ENCODE measurements around the gene SLC25A47. TPM values are rescaled to one million over a fixed set of nuclear protein-coding genes. Genes with fewer than 3 reads are reported as not detected.

SLC25A47 gene
- polyA plus RNA-seq, 3 donors, result not detected

DNA sequence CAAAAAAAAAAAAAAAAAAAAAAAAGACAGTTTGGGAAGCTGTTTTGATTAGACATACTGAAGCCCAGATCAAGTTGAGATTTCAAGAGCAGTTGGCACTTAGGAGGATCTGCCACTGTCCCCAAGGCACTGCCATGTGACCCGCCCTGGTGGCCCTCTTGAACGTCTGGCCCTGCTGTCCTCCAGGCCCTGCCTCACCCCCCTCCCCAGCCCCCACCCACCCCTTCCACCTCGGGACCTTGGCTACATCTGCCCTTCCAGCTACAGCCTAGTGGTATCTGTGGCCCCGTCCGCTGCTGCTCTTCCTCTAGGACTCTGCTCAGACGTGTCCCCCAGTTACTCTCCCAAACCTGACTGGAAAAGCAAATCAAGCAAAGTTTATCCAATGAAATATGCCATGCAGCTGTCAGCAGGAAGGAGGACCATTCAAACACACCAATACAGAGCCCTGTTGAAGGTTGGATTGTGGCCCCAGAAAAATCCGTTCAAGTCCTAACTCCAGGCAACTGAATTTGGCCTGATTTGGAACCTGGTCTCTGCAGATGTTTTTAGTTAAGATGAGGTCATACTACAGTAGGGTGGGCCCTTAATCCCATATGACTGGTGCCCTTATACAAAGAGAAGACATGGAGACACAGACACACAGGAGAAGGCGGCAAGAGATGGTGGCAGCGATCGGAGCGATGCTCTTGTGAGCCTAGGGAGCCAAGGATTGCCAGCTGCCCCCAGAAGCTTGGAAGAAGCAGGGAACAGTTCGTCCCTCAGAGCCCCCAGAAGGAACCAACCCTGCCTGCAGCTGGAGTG lies 34.6 kb upstream of the SLC25A47 start:
- Histone ChIP-seq H3K36me3 (replicated peaks in 1 of 2; ENCODE audit: control insufficient read depth in 1 of 2, insufficient read depth in 2 of 2, low read length in 2 of 2) (peaks cover 12 to 25% of the 10 kb centered on the region in 2 donors), H2AFZ (ENCODE audit: insufficient read depth, low read depth, low read length, poor library complexity, severe bottlenecking) (no peak overlapping the region), H3K4me1 (ENCODE audit: control insufficient read depth in 1 of 2, insufficient read depth in 2 of 2, low read length in 2 of 2) (peaks cover 18 to 30% of the 10 kb centered on the region in 2 donors), H3K27me3 (ENCODE audit: control insufficient read depth in 2 of 2, insufficient read depth in 2 of 2, low read length in 2 of 2) (no peaks in the 10 kb centered on the region), H3K9me3 (replicated peaks in 1 of 2; ENCODE audit: control insufficient read depth in 1 of 2, insufficient read depth in 1 of 2, low read length in 2 of 2) (no peaks in the 10 kb centered on the region), H3K4me3 (replicated peaks in 1 of 3; ENCODE audit: low read depth in 2 of 3, low read length in 3 of 3) (no peak overlapping the region), H4K20me1 (ENCODE audit: insufficient read depth, low read length) (peaks cover 20% of the 10 kb centered on the region), H3K27ac (ENCODE audit: low read depth in 1 of 2, low read length in 2 of 2) (no peak overlapping the region), H3K9ac (ENCODE audit: insufficient read depth, low read length, poor library complexity, severe bottlenecking) (no peak overlapping the region), H3K4me2 (replicated peaks; ENCODE audit: extremely low read depth, low read length, poor library complexity, severe bottlenecking) (no peak overlapping the region), H3K79me2 (ENCODE audit: insufficient read depth, low read length) (no peaks in the 10 kb centered on the region)
- no peak for DNase-seq
- Mint-ChIP-seq H3K9me3 (peaks cover 0 to 2% (median 0%) of the 10 kb centered on the region in 7 donors), H3K27me3 (ENCODE audit: low read depth in 3 of 3) (peaks cover 2 to 8% (median 4%) of the 10 kb centered on the region in 3 donors), H3K36me3 (peaks cover 25 to 32% of the 10 kb centered on the region in 2 donors), H3K4me1 (peaks cover 19% of the 10 kb centered on the region), H3K27ac (no peak overlapping the region), H3K4me3 (no peak overlapping the region)
- TF ChIP-seq, protein P1, sequence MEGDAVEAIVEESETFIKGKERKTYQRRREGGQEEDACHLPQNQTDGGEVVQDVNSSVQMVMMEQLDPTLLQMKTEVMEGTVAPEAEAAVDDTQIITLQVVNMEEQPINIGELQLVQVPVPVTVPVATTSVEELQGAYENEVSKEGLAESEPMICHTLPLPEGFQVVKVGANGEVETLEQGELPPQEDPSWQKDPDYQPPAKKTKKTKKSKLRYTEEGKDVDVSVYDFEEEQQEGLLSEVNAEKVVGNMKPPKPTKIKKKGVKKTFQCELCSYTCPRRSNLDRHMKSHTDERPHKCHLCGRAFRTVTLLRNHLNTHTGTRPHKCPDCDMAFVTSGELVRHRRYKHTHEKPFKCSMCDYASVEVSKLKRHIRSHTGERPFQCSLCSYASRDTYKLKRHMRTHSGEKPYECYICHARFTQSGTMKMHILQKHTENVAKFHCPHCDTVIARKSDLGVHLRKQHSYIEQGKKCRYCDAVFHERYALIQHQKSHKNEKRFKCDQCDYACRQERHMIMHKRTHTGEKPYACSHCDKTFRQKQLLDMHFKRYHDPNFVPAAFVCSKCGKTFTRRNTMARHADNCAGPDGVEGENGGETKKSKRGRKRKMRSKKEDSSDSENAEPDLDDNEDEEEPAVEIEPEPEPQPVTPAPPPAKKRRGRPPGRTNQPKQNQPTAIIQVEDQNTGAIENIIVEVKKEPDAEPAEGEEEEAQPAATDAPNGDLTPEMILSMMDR (IDR thresholded peaks at IDR 0.05), result no peak
- 94% methylated on average over 7 of the region's 12 CpGs for WGBS (ENCODE audit: insufficient coverage)
- intact Hi-C loops (cut with micrococcal nuclease), result loop anchor here in 1 of 2 donors (5.0 kb wide), 1 partner anchor 89 kb away; the partner anchor contains the start of gene WDR25

DNA sequence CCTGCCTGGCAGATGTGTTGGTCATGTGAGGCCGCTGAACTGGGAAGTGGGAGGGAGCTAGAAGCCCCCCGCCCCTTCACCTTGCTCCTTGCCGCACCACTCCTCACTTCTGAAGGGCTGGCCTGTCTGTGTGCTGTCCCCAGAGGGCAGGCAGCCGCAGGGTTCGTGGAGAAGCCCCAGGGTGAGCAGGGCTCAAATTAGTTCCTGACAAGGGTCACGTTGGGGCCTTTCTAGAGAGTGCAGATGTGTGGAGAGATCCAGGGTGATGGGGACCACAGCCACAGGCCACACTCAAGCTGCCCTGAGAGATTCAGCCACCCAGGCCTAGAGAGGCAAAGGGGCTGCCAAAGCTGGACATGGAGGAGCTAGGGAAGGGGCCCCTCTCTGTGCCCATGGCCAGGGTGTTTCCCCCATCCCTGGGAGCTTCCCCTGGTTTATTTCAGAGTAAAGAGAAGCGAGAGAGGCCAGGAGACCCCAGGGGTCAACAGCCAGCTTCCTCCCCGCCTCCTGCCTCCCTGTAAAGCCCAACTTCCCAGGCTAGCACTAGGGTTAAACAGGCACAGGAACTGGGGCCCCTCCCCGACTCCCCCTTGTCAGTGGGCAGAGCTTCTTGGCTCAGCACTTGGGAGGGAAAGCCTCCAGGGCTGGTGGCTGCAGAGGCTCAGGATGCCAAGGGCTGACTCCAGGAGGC lies 33.1 kb upstream of the SLC25A47 start:
- peaks cover 0 to 2% (median 0%) of the 10 kb centered on the region in 7 donors for H3K9me3 Mint-ChIP-seq
- H3K27ac ChIP-seq (ENCODE audit: low read depth in 1 of 2, low read length in 2 of 2), result no peak overlapping the region
- H3K36me3 ChIP-seq (replicated peaks in 1 of 2; ENCODE audit: control insufficient read depth in 1 of 2, insufficient read depth in 2 of 2, low read length in 2 of 2), result peaks cover 12 to 25% of the 10 kb centered on the region in 2 donors
- peaks cover 8% of the 10 kb centered on the region for H4K20me1 ChIP-seq (ENCODE audit: insufficient read depth, low read length)
- peaks cover 15% of the 10 kb centered on the region for H3K4me1 Mint-ChIP-seq
- TF ChIP-seq, protein P1 (IDR thresholded peaks at IDR 0.05), result no peak
- H3K27me3 Mint-ChIP-seq (ENCODE audit: low read depth in 3 of 3), result peaks cover 0 to 2% (median 0%) of the 10 kb centered on the region in 3 donors
- no peak overlapping the region for H2AFZ ChIP-seq (ENCODE audit: insufficient read depth, low read depth, low read length, poor library complexity, severe bottlenecking)
- H3K9ac ChIP-seq (ENCODE audit: insufficient read depth, low read length, poor library complexity, severe bottlenecking), result no peak overlapping the region
- no peak for DNase-seq
- peaks cover 28 to 37% of the 10 kb centered on the region in 2 donors for H3K36me3 Mint-ChIP-seq
- no peaks in the 10 kb centered on the region for H3K9me3 ChIP-seq (replicated peaks in 1 of 2; ENCODE audit: control insufficient read depth in 1 of 2, insufficient read depth in 1 of 2, low read length in 2 of 2)
- H3K27ac Mint-ChIP-seq, result no peak overlapping the region
- no peak overlapping the region for H3K4me3 Mint-ChIP-seq
- intact Hi-C loops (cut with micrococcal nuclease), result loop anchor here in 1 of 2 donors (5.0 kb wide), 1 partner anchor 87 kb away; the partner anchor contains the start of gene WDR25
- no peak overlapping the region for H3K4me3 ChIP-seq (replicated peaks in 1 of 3; ENCODE audit: low read depth in 2 of 3, low read length in 3 of 3)
- H3K79me2 ChIP-seq (ENCODE audit: insufficient read depth, low read length), result no peaks in the 10 kb centered on the region
- 72% methylated on average over 3 of the region's 9 CpGs for WGBS (ENCODE audit: insufficient coverage)
- peaks cover 12 to 26% of the 10 kb centered on the region in 2 donors for H3K4me1 ChIP-seq (ENCODE audit: control insufficient read depth in 1 of 2, insufficient read depth in 2 of 2, low read length in 2 of 2)
- H3K4me2 ChIP-seq (replicated peaks; ENCODE audit: extremely low read depth, low read length, poor library complexity, severe bottlenecking), result no peak overlapping the region
- H3K27me3 ChIP-seq (ENCODE audit: control insufficient read depth in 2 of 2, insufficient read depth in 2 of 2, low read length in 2 of 2), result no peaks in the 10 kb centered on the region
